ENCODE results near the gene SLC25A19. TPM values are rescaled to one million over a fixed set of nuclear protein-coding genes. Genes with fewer than 3 reads are reported as not detected.
A peak's percentile ranks its signal among the peaks of the same experiment; 100 is the strongest.

The SLC25A19 gene
- total and polyA plus RNA-seq, 2 donors (not counting 1 experiment from before 2014, with no cell fraction given): 36.8 to 46.4 TPM

DNA sequence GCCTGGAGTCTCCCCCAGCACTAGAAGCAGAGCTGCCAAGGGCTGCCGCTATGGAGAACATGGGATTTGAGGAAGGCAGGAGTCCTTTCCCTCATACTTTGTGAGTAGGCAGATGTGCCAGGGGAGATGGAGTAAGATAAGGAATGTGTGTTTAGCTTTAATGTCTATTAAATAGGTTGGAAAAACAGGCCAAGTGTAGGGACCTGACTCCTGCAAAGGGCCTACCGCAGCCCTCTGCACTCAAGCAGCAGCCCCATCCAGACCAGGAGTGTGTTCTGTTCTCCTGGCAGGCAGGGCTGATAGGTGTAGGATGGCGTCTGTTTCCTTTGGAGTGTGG is 16.4 kb downstream of the SLC25A19 start:
- TF ChIP-seq EZH2 (IDR thresholded peaks at IDR 0.05; ENCODE audit: borderline replicate concordance, insufficient read depth, low read depth, low read length, poor library complexity, severe bottlenecking): no peak
- TF ChIP-seq, protein P1, sequence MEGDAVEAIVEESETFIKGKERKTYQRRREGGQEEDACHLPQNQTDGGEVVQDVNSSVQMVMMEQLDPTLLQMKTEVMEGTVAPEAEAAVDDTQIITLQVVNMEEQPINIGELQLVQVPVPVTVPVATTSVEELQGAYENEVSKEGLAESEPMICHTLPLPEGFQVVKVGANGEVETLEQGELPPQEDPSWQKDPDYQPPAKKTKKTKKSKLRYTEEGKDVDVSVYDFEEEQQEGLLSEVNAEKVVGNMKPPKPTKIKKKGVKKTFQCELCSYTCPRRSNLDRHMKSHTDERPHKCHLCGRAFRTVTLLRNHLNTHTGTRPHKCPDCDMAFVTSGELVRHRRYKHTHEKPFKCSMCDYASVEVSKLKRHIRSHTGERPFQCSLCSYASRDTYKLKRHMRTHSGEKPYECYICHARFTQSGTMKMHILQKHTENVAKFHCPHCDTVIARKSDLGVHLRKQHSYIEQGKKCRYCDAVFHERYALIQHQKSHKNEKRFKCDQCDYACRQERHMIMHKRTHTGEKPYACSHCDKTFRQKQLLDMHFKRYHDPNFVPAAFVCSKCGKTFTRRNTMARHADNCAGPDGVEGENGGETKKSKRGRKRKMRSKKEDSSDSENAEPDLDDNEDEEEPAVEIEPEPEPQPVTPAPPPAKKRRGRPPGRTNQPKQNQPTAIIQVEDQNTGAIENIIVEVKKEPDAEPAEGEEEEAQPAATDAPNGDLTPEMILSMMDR (IDR thresholded peaks at IDR 0.05): no peak
- no peak for DNase-seq
- Histone ChIP-seq H3K27me3 (replicated peaks in 1 of 4; ENCODE audit: control extremely low read depth in 1 of 4, control insufficient read depth in 3 of 4, insufficient read depth in 4 of 4, low read length in 3 of 4) (no peaks in the 10 kb centered on the region), H3K36me3 (replicated peaks in 1 of 2; ENCODE audit: control extremely low read depth in 1 of 2, control insufficient read depth in 1 of 2, extremely low read depth in 1 of 2, insufficient read depth in 2 of 2, low read length in 1 of 2) (peaks cover 0 to 17% of the 10 kb centered on the region in 2 experiments), H3K9me3 (ENCODE audit: control extremely low read depth in 1 of 3, control insufficient read depth in 2 of 3, insufficient read depth in 1 of 3, low read length in 2 of 3) (no peaks in the 10 kb centered on the region), H3K4me3 (ENCODE audit: control extremely low read depth in 1 of 5, extremely low read depth in 1 of 5, insufficient read depth in 1 of 5, low read depth in 2 of 5, low read length in 4 of 5) (no peak overlapping the region), H2AFZ (ENCODE audit: insufficient read depth, low read depth, low read length, poor library complexity, severe bottlenecking) (no peak overlapping the region), H3K4me1 (ENCODE audit: control insufficient read depth in 2 of 2, insufficient read depth in 2 of 2, low read length in 2 of 2) (peaks cover 17 to 28% of the 10 kb centered on the region in 2 donors), H3K9ac (ENCODE audit: low read length) (no peak overlapping the region), H3K27ac (ENCODE audit: low read length in 2 of 2) (no peak overlapping the region), H3K79me2 (ENCODE audit: control insufficient read depth, insufficient read depth, low read length) (peaks cover 32% of the 10 kb centered on the region), H3K4me2 (replicated peaks; ENCODE audit: low read depth, low read length, poor library complexity, severe bottlenecking) (no peak overlapping the region), H4K20me1 (ENCODE audit: control insufficient read depth, insufficient read depth, low read length, poor library complexity, severe bottlenecking) (no peaks in the 10 kb centered on the region)
- peak overlapping the region; percentile 64 for H3K4me3 Mint-ChIP-seq
- POLR2A ChIA-PET: interaction anchor here (0.6 to 4.2 kb wide), 3 partner anchors 11 to 16 kb away, joined by 5 to 40 read pairs (median 8); partner anchors contain the start of genes GGA3, MRPS7 and SLC25A19
- no peaks in the 10 kb centered on the region for H3K9me3 Mint-ChIP-seq (ENCODE audit: insufficient read depth)
- ATAC-seq (ENCODE audit: low read depth): no peak
- H3K27me3 Mint-ChIP-seq: no peaks in the 10 kb centered on the region
- intact Hi-C loops (cut with micrococcal nuclease): no loop called here
- no CpG with 5 or more reads among the region's 3 CpGs for WGBS (ENCODE audit: insufficient coverage)
- peaks cover 23% of the 10 kb centered on the region for H3K4me1 Mint-ChIP-seq
- H3K27ac Mint-ChIP-seq: peak overlapping the region; percentile 37
- CTCF ChIA-PET: interaction anchor here (0.9 to 3.7 kb wide), 5 partner anchors 12 to 159 kb away, joined by 3 to 62 read pairs (median 3); partner anchors contain the start of genes GGA3 and MRPS7

All from B cell (primary cell).